ENCODE results near the gene RETREG3. TPM values are rescaled to one million over a fixed set of nuclear protein-coding genes. Genes with fewer than 3 reads are reported as not detected.

The RETREG3 gene
- total and polyA plus RNA-seq, 5 donors from 2014 or later, result 116 to 243 (median 214) TPM

Other genes with a start within 250 kb of the RETREG3 start
- 262 TPM for gene STAT3, start 220.9 kb downstream of the RETREG3 start, total RNA-seq
- 100 to 1,000 TPM; 100 to 125 (median 118) TPM for gene STAT3, start 220.9 kb downstream of the RETREG3 start, polyA plus RNA-seq
- gene CAVIN1, start 186.1 kb downstream of the RETREG3 start, total RNA-seq, result 1.1 TPM
- gene CAVIN1, start 186.1 kb downstream of the RETREG3 start, polyA plus RNA-seq, result under 1 TPM; 0.03 to 0.31 (median 0.14) TPM
- 28.1 TPM for gene ATP6V0A1, start 150.5 kb downstream of the RETREG3 start, total RNA-seq
- 10 to 100 TPM; 13.8 to 16.4 (median 15.2) TPM for gene ATP6V0A1, start 150.5 kb downstream of the RETREG3 start, polyA plus RNA-seq
- 11.8 TPM for gene NAGLU, start 73.1 kb downstream of the RETREG3 start, total RNA-seq
- 10 to 100 TPM in 3 of 4 donors, 1 to 10 TPM in 1; 9.2 to 17.2 (median 12.0) TPM for gene NAGLU, start 73.1 kb downstream of the RETREG3 start, polyA plus RNA-seq
- 0.91 TPM for gene HSD17B1, start 56.5 kb downstream of the RETREG3 start, total RNA-seq
- gene HSD17B1, start 56.5 kb downstream of the RETREG3 start, polyA plus RNA-seq, result under 1 TPM; 0.30 to 0.64 (median 0.61) TPM
- gene COASY, start 47.2 kb downstream of the RETREG3 start, total RNA-seq, result 45.0 TPM
- 10 to 100 TPM; 41.6 to 56.1 (median 51.8) TPM for gene COASY, start 47.2 kb downstream of the RETREG3 start, polyA plus RNA-seq
- gene MLX, start 42.3 kb downstream of the RETREG3 start, total RNA-seq, result 40.8 TPM
- gene MLX, start 42.3 kb downstream of the RETREG3 start, polyA plus RNA-seq, result 10 to 100 TPM; 44.0 to 55.4 (median 49.5) TPM
- gene PSMC3IP, start 31.6 kb downstream of the RETREG3 start, total RNA-seq, result 2.5 TPM
- gene PSMC3IP, start 31.6 kb downstream of the RETREG3 start, polyA plus RNA-seq, result under 1 TPM in 3 of 4 donors, not detected in 1; 0.25 to 0.71 (median 0.39) TPM
- 8.2 TPM for gene TUBG1, start 309 bp upstream of the RETREG3 start, total RNA-seq
- 10 to 100 TPM in 2 of 4 donors, 1 to 10 TPM in 2; 7.2 to 13.5 (median 10.1) TPM for gene TUBG1, start 309 bp upstream of the RETREG3 start, polyA plus RNA-seq
- 13.7 TPM for gene TUBG2, start 49.9 kb upstream of the RETREG3 start, total RNA-seq
- gene TUBG2, start 49.9 kb upstream of the RETREG3 start, polyA plus RNA-seq, result 1 to 10 TPM; 2.8 to 4.0 (median 3.8) TPM
- 4.8 TPM for gene PLEKHH3, start 67.6 kb upstream of the RETREG3 start, total RNA-seq
- gene PLEKHH3, start 67.6 kb upstream of the RETREG3 start, polyA plus RNA-seq, result 1 to 10 TPM in 1 of 4 donors, under 1 TPM in 3; 0.38 to 1.1 (median 0.66) TPM
- gene CCR10, start 72.5 kb upstream of the RETREG3 start, total RNA-seq, result 20.6 TPM
- 100 to 1,000 TPM in 1 of 4 donors, 10 to 100 TPM in 3; 45.2 to 133 (median 63.9) TPM for gene CCR10, start 72.5 kb upstream of the RETREG3 start, polyA plus RNA-seq
- 54.9 TPM for gene CNTNAP1, start 73.2 kb upstream of the RETREG3 start, total RNA-seq
- gene CNTNAP1, start 73.2 kb upstream of the RETREG3 start, polyA plus RNA-seq, result 1 to 10 TPM in 3 of 4 donors, under 1 TPM in 1; 0.94 to 1.7 (median 1.4) TPM
- gene EZH1, start 135.7 kb upstream of the RETREG3 start, total RNA-seq, result 123 TPM
- 10 to 100 TPM; 38.7 to 57.9 (median 49.5) TPM for gene EZH1, start 135.7 kb upstream of the RETREG3 start, polyA plus RNA-seq
- gene RAMP2, start 151.9 kb upstream of the RETREG3 start, total RNA-seq, result not detected
- gene RAMP2, start 151.9 kb upstream of the RETREG3 start, polyA plus RNA-seq, result not detected
- 29.4 TPM for gene VPS25, start 164.1 kb upstream of the RETREG3 start, total RNA-seq
- gene VPS25, start 164.1 kb upstream of the RETREG3 start, polyA plus RNA-seq, result 10 to 100 TPM; 62.8 to 73.3 (median 71.4) TPM
- not detected for gene WNK4, start 171.2 kb upstream of the RETREG3 start, total RNA-seq
- gene WNK4, start 171.2 kb upstream of the RETREG3 start, polyA plus RNA-seq, result under 1 TPM in 1 of 4 donors, not detected in 3; 0.09 TPM
- gene COA3, start 189.3 kb upstream of the RETREG3 start, total RNA-seq, result 12.8 TPM
- gene COA3, start 189.3 kb upstream of the RETREG3 start, polyA plus RNA-seq, result 100 to 1,000 TPM; 147 to 162 (median 156) TPM
- gene CNTD1, start 189.5 kb upstream of the RETREG3 start, total RNA-seq, result not detected
- gene CNTD1, start 189.5 kb upstream of the RETREG3 start, polyA plus RNA-seq, result under 1 TPM; 0.15 to 0.42 (median 0.28) TPM
- gene BECN1, start 214.9 kb upstream of the RETREG3 start, total RNA-seq, result 153 TPM
- 100 to 1,000 TPM; 138 to 180 (median 160) TPM for gene BECN1, start 214.9 kb upstream of the RETREG3 start, polyA plus RNA-seq
- gene PSME3, start 224.0 kb upstream of the RETREG3 start, total RNA-seq, result 66.7 TPM
- 100 to 1,000 TPM; 114 to 129 (median 127) TPM for gene PSME3, start 224.0 kb upstream of the RETREG3 start, polyA plus RNA-seq
- 2.3 TPM for gene AOC2, start 235.2 kb upstream of the RETREG3 start, total RNA-seq
- gene AOC2, start 235.2 kb upstream of the RETREG3 start, polyA plus RNA-seq, result under 1 TPM in 1 of 4 donors, not detected in 3; 0.17 TPM
- gene AOC3, start 241.8 kb upstream of the RETREG3 start, total RNA-seq, result 0.49 TPM
- gene AOC3, start 241.8 kb upstream of the RETREG3 start, polyA plus RNA-seq, result not detected